T47D (cell line): ENCODE results near the gene TRABD.

Experiments
- DNase-seq, 2 experiments: peaks; one replicate each; pipeline versions ENCODE4 v3.0.0 to v3.0.0-alpha.2; 2011 to 2012; ENCODE audit warnings: low read depth in 1 of 2, low spot score in 1 of 2
- JUND ChIP-seq: IDR thresholded peaks from 2 replicates; pipeline ENCODE4 v1.6.1; 2012; ENCODE audit warnings: low read depth
- in situ Hi-C: cut with HindIII; loops from 2 replicates; pipeline ENCODE4 v1.10.0; 2016; ENCODE audit warnings: low sequenced_read_pairs, low pct_unique_long_range_greater_than_20kb

Gene TRABD

DNA sequence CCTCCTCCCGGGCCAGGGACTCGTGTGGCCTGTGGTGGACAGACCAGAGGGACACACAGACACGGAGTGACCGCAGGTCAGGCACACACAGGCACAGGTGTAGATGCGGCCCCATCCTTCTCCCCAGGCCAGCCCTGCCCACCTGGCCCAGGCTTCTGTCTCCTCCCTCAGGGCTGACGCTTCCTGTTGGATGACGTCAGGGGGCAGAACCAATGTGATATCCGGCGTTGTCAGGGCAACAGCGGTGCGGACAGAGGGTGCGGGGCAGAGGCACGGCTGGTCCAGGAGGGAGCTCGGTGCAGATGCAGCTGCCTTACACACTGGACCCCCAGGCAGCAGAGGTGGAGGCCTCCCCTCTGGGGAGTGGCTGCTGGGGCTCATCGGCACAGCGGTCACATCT is 62.0 kb downstream of the TRABD start:
- TF ChIP-seq JUND = no peak
- in situ Hi-C loops = no loop called here
- DNase-seq = no peak

DNA sequence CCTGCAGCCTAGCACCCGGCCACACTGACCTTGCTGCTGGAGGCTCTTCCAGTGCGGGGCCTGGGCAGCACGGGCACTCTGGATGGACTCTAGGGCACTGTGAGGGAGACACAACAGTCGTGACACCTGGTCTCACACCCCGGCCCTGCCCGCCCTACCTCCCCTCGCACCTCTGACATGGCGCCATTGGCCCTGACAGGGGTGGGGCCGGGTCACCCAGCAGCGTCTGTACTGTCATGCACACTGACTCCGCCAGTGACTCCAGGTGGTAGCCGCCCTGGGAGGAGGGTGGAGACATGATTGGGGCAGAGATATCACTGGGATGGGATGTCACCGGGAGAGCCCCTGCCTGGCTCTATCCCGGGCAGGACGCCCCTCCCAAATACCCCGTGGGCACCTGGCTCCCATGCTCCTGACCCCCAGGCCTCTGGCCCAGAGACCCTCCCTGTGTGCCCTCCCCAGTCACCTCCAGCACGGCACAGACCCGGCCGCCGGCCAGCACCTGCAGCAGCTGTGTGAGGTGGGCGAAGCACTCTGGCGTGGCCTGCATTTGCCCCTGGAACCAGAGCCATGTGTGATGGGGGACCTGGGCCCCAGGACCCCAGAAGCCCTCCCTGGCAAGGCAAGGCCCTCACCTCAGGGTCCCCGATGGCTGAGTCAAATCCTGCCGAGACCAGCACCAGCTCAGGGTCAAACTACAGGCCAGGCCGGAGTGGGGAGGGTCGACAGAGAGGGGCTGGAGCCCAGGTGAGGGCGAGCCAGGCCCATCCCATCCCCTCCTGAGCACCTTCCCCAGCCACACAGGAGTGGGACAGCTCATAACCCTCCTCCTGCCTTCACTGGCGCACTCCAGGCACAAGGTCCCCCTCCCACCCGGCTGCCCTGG is 62.7 kb downstream of the TRABD start:
- no peak for DNase-seq
- TF ChIP-seq JUND = no peak
- in situ Hi-C loops = no loop called here
